ENCODE data around the gene DEFB132.
A peak's percentile ranks its signal among the peaks of the same experiment; 100 is the strongest.

Gene DEFB132

GRCh38 chr20:297098-297924 lies 39.8 kb downstream of the DEFB132 start, which contains the start of gene ZCCHC3:
TSS of gene ZCCHC3 (plus strand) at chr20:297570. CDS start at chr20:297587, 17 bp downstream.
- peak; percentile 67 for DNase-seq (ENCODE audit: low read depth)

GRCh38 chr20:297925-298775 lies 40.6 kb downstream of the DEFB132 start:
- peak; percentile 5 for DNase-seq (ENCODE audit: low read depth)

GRCh38 chr20:298776-299391 lies 41.4 kb downstream of the DEFB132 start:
- no peak for DNase-seq (ENCODE audit: low read depth)

- no peak for DNase-seq (ENCODE audit: low read depth)
Observed at GRCh38 chr20:300345-300990, 42.9 kb downstream of the DEFB132 start.

GRCh38 chr20:301886-302848 lies 44.6 kb downstream of the DEFB132 start:
- DNase-seq (ENCODE audit: low read depth), result no peak

GRCh38 chr20:305745-306144 lies 48.2 kb downstream of the DEFB132 start:
- no peak for DNase-seq (ENCODE audit: low read depth)

GRCh38 chr20:308427-309038 lies 51.0 kb downstream of the DEFB132 start:
- DNase-seq (ENCODE audit: low read depth), result no peak

GRCh38 chr20:309306-309840 lies 51.8 kb downstream of the DEFB132 start:
- no peak for DNase-seq (ENCODE audit: low read depth)

- peak; percentile 55 for DNase-seq (ENCODE audit: low read depth)
Observed at GRCh38 chr20:309841-310644, 52.5 kb downstream of the DEFB132 start.

- no peak for DNase-seq (ENCODE audit: low read depth)
Observed at GRCh38 chr20:310645-311044, 53.1 kb downstream of the DEFB132 start.

Measured in T follicular helper cell (primary cell).